ENCODE data around the gene NUDCD3.

GRCh38 chr7:44387389-44387788 lies 103.1 kb downstream of the NUDCD3 start:
- TF ChIP-seq EZH2 (IDR thresholded peaks at IDR 0.05; ENCODE audit: low read length) (no peak), CTCF (optimal IDR thresholded peaks at IDR 0.05 in 1 of 3, IDR thresholded peaks at IDR 0.05 in 1 of 3, conservative IDR thresholded peaks at IDR 0.05 in 1 of 3; ENCODE audit: extremely low read depth in 1 of 3, insufficient read depth in 2 of 3, low read length in 3 of 3) (no peak)
